ENCODE results near the gene MAP7. TPM values are rescaled to one million over a fixed set of nuclear protein-coding genes. Genes with fewer than 3 reads are reported as not detected.

The MAP7 gene
- total and polyA plus RNA-seq, 5 experiments from 2014 or later = 0.15 to 0.16 TPM; not detected in 3

DNA sequence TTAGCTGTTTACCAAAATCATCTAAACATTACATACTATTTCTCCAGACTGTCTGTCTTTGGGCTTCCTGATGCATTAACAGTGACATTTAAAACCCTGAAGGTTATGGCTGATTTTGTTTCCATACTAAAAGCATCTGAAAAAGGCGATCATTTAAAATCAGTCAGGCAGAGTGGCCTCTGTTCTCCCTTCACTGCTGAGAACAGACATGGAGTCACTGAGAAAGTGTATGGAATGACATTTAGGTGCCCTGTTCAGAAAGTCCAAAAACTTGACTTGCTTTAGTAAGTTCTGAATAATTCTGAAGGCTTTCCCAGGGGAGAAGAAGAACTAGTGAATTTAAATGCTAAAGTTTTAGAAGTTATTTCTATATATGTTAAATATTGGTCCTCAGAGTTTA, 83.0 kb downstream of the MAP7 start:
- peaks cover 0 to 13% (median 0%) of the 10 kb centered on the region in 5 donors for H3K27me3 Mint-ChIP-seq
- ATAC-seq = no peak
- H3K4me3 Mint-ChIP-seq = no peak overlapping the region
- POLR2A ChIA-PET = no interaction called here
- H3K4me1 Mint-ChIP-seq = peaks cover 0 to 11% (median 8%) of the 10 kb centered on the region in 4 donors
- no peak for DNase-seq
- H3K27ac Mint-ChIP-seq = no peak overlapping the region
- H3K9me3 Mint-ChIP-seq = no peaks in the 10 kb centered on the region
- H3K36me3 Mint-ChIP-seq = no peaks in the 10 kb centered on the region

DNA sequence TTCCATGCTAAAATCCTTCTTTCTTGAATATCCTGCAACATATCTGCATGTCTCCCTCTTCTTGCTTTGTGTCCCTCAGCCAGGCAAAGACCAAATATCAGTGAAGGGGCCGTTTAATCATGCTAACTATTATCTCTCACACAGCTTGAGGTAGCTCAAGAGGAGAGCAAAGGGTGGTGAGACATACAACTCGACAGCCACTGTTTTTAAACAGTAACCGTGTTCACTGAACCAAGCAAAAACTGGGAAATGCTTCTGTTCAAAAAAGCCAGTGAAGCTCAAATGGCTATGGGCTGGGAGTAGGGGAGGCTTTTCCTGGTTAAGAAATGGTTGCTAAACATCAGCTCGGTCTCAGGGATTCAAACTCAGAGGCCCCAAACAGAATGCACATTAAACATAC, 83.4 kb downstream of the MAP7 start:
- DNase-seq (no peak), ATAC-seq (no peak)
- H3K27me3 Mint-ChIP-seq = peaks cover 0 to 13% (median 0%) of the 10 kb centered on the region in 5 donors
- no peak overlapping the region for H3K4me3 Mint-ChIP-seq
- POLR2A ChIA-PET = no interaction called here
- no peaks in the 10 kb centered on the region for H3K9me3 Mint-ChIP-seq
- no peaks in the 10 kb centered on the region for H3K36me3 Mint-ChIP-seq
- H3K4me1 Mint-ChIP-seq = peaks cover 0 to 11% (median 8%) of the 10 kb centered on the region in 4 donors
- no peak overlapping the region for H3K27ac Mint-ChIP-seq

DNA sequence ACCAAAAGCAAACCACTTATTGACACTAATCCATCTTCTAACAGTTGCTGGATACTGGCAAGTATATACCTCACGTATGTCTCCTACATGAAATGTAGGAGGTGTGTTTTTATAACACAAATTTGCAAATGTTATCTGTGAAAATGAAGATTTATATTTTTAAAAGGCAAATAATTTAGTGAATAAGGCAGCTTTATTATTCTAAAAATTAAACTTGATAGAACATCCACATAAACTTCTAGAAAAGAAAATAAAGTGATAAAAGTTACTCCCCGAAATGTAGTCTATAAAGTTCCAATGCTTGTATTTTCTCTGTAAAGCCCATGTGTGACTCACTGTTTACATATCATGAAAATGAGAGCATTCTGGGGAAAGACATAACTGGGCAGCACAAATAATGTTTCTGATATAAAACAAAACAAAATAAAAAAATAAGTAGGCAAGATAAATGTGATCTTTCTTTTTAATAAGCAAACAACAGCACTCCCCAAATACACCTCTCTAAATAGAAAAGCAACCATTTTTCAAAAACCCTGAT, 84.4 kb downstream of the MAP7 start:
- no peak for ATAC-seq
- H3K36me3 Mint-ChIP-seq = no peaks in the 10 kb centered on the region
- DNase-seq = no peak
- peaks cover 0 to 11% (median 8%) of the 10 kb centered on the region in 4 donors for H3K4me1 Mint-ChIP-seq
- H3K27me3 Mint-ChIP-seq = peaks cover 0 to 13% (median 0%) of the 10 kb centered on the region in 5 donors
- POLR2A ChIA-PET = no interaction called here
- H3K9me3 Mint-ChIP-seq = no peaks in the 10 kb centered on the region
- H3K4me3 Mint-ChIP-seq = no peak overlapping the region
- H3K27ac Mint-ChIP-seq = no peak overlapping the region

DNA sequence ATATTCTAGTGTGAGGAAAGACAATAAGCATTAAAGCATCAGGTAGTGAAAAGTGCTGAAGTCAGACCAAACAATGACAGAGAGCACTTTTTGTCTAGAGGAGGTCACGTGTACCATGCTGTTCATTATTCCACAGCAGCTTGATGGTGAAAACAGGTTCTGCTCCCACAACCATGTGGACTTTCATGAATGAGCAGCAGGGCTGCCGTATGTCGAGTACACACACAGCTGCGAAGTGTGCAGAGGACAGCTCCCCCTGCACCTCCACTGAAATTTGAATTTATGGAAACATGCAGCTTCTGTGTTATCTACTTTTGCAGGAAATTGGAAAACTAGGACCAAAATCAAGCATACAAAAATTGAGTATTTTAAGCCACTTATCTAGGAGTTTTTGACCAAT, 85.3 kb downstream of the MAP7 start:
- no peak overlapping the region for H3K27ac Mint-ChIP-seq
- no peaks in the 10 kb centered on the region for H3K36me3 Mint-ChIP-seq
- H3K4me1 Mint-ChIP-seq = peaks cover 0 to 11% (median 8%) of the 10 kb centered on the region in 4 donors
- DNase-seq (no peak), ATAC-seq (no peak)
- no peak overlapping the region for H3K4me3 Mint-ChIP-seq
- H3K27me3 Mint-ChIP-seq = peaks cover 0 to 11% (median 0%) of the 10 kb centered on the region in 5 donors
- H3K9me3 Mint-ChIP-seq = no peaks in the 10 kb centered on the region
- POLR2A ChIA-PET = no interaction called here

DNA sequence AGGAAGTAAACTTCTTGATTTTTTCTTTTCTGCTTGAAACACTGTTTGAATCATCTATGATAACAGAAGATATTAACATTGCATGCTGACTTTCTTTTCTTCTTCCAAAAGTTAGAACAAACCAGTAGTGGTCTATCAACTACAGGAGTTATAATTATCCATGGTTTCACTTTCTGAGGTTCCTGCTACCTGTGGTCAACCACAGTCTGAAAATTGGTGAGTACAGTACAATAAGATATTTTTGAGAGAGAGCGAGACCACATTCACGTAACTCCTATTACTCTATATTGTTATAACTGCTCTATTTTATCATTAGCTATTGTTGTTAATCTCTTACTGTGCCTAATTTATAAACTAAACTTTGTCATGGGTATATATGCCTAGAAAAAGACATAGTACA, 86.1 kb downstream of the MAP7 start:
- Mint-ChIP-seq H3K4me1 (peaks cover 0 to 11% (median 7%) of the 10 kb centered on the region in 4 donors), H3K9me3 (no peaks in the 10 kb centered on the region), H3K27me3 (peaks cover 0 to 11% (median 0%) of the 10 kb centered on the region in 5 donors), H3K4me3 (no peak overlapping the region), H3K36me3 (no peaks in the 10 kb centered on the region), H3K27ac (no peak overlapping the region)
- DNase-seq (no peak), ATAC-seq (no peak)
- POLR2A ChIA-PET = no interaction called here

DNA sequence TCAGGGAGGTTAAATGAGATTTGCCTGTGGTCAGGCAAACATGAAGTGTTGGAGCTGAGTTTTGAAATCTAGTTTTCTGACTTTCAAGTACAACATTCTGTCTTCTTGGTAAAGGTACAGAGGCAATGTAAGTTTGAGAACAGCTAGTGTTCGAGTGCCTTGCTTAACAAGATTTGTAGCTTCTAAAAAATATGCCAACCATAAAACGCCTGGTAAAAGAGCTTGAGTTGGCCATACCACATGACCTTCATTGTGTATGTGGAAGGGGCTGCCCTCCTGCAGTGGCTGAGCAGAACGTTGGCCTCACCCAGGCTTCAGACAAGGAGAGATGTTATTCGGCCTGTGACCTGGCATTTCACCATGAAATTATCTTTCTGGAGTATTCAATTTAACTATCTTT, 86.5 kb downstream of the MAP7 start:
- H3K4me1 Mint-ChIP-seq = peaks cover 0 to 11% (median 7%) of the 10 kb centered on the region in 4 donors

DNA sequence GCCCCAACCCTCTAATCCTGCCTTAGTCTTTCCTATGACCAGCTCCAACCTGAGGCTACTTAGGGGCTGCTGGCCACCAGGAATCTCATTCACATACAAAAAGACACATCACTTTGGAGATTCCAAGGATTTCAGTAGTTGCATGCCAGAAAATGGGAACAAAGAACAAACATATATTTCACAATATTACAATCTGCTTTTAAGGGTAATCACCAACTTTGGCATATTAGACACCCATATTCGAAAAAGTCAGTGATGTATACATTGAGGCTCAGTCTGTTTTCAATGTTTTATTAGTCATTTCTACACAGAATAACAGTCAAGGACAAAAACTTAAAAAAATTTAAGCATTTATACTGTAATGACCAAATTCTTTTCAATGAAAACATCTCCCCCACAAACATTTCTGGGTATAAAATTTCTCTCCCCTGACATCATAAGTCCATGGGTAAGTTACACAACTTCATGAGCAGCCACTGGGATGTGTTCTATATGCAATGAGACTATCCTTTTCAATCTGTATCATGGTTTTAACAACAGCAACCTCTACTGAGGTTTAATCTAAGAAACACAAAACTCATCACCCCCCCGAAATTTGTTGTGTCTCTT, 103.5 kb downstream of the MAP7 start:
- no peak for ATAC-seq
- POLR2A ChIA-PET = no interaction called here
- Mint-ChIP-seq H3K27me3 (peaks cover 0 to 10% (median 0%) of the 10 kb centered on the region in 5 donors), H3K4me3 (no peak overlapping the region), H3K9me3 (peaks cover 0 to 8% (median 2%) of the 10 kb centered on the region in 9 donors), H3K36me3 (peaks cover 0 to 7% (median 0%) of the 10 kb centered on the region in 3 donors), H3K4me1 (no peaks in the 10 kb centered on the region), H3K27ac (no peak overlapping the region)
- DNase-seq = no peak

More for the DNA sequence above, 86.5 kb downstream of the MAP7 start:
- H3K4me3 Mint-ChIP-seq = no peak overlapping the region
- POLR2A ChIA-PET = no interaction called here
- no peak for ATAC-seq
- no peak overlapping the region for H3K27ac Mint-ChIP-seq
- no peak for DNase-seq
- H3K9me3 Mint-ChIP-seq = peaks cover 0 to under 1% (median 0%) of the 10 kb centered on the region in 9 donors
- no peaks in the 10 kb centered on the region for H3K36me3 Mint-ChIP-seq
- peaks cover 0 to 12% (median 0%) of the 10 kb centered on the region in 5 donors for H3K27me3 Mint-ChIP-seq

DNA sequence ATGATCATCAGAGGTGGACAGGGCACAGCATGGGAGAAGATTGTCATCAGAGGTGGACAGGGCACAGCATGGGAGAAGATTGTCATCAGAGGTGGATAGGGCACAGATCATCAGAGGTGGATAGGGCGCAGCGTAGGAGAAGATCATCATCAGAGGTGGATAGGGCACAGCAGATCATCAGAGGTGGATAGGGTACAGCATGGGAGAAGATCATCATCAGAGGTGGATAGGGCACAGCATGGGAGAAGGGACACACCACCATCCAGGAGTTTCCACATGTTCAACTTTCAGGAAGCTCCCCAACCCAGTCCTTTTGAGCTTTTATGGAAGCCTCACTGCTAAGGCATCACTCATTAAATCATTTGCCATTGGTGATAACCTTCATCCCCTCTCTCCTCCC, 104.1 kb downstream of the MAP7 start:
- Mint-ChIP-seq H3K36me3 (peaks cover 0 to 3% (median 0%) of the 10 kb centered on the region in 3 donors), H3K27me3 (peaks cover 0 to 10% (median 0%) of the 10 kb centered on the region in 5 donors), H3K27ac (no peak overlapping the region), H3K4me3 (no peak overlapping the region), H3K4me1 (no peaks in the 10 kb centered on the region), H3K9me3 (peaks cover 0 to 3% (median 0%) of the 10 kb centered on the region in 9 donors)
- POLR2A ChIA-PET = no interaction called here
- no peak for DNase-seq
- ATAC-seq = no peak

DNA sequence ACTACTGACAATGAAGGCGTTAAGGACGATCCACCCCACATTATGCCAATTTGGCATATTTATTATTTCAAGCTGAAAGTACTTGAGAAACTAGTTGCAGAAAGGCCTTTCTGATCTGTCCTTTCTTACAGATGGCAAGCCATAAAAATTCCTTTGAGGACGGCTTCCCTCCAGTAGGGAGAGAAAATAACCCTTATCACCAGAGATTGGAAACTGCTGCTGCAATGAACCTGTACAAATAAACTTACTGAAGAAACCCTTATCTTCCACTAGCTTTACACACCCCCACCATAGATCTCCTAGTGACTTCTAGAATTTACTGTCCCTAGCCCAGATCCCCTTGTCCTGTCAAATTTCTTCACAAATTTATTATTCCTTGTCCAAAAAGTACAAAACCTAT, 105.2 kb downstream of the MAP7 start:
- H3K4me3 Mint-ChIP-seq = no peak overlapping the region
- ATAC-seq (no peak), DNase-seq (no peak)
- H3K27me3 Mint-ChIP-seq = peaks cover 0 to 10% (median 0%) of the 10 kb centered on the region in 5 donors
- H3K9me3 Mint-ChIP-seq = peaks cover 0 to 3% (median 0%) of the 10 kb centered on the region in 9 donors
- no peaks in the 10 kb centered on the region for H3K36me3 Mint-ChIP-seq
- no peak overlapping the region for H3K27ac Mint-ChIP-seq
- H3K4me1 Mint-ChIP-seq = no peaks in the 10 kb centered on the region
- POLR2A ChIA-PET = no interaction called here

DNA sequence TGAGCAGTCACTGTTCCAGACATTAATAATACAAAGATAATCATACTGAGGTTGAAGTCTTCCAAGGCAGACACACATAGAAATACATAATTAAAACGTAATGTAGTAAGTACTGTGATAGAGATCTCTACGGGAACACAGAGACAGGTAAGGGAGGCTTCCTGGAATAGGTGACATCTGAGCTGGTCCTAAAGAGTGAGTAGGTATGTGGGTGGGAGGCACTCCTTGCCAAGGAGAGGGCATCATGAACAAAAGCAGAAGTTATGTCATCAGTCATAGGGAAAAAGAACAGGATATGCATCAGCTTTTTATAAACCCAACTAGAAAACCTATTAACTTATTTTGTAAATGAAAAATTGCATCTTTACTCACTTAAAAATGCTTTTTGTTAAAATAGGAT, 110.0 kb downstream of the MAP7 start:
- H3K36me3 Mint-ChIP-seq = no peaks in the 10 kb centered on the region
- ATAC-seq (no peak), DNase-seq (no peak)
- peaks cover 0 to under 1% (median 0%) of the 10 kb centered on the region in 5 donors for H3K27me3 Mint-ChIP-seq
- no peak overlapping the region for H3K27ac Mint-ChIP-seq
- POLR2A ChIA-PET = no interaction called here
- no peaks in the 10 kb centered on the region for H3K9me3 Mint-ChIP-seq
- H3K4me1 Mint-ChIP-seq = no peaks in the 10 kb centered on the region
- no peak overlapping the region for H3K4me3 Mint-ChIP-seq

DNA sequence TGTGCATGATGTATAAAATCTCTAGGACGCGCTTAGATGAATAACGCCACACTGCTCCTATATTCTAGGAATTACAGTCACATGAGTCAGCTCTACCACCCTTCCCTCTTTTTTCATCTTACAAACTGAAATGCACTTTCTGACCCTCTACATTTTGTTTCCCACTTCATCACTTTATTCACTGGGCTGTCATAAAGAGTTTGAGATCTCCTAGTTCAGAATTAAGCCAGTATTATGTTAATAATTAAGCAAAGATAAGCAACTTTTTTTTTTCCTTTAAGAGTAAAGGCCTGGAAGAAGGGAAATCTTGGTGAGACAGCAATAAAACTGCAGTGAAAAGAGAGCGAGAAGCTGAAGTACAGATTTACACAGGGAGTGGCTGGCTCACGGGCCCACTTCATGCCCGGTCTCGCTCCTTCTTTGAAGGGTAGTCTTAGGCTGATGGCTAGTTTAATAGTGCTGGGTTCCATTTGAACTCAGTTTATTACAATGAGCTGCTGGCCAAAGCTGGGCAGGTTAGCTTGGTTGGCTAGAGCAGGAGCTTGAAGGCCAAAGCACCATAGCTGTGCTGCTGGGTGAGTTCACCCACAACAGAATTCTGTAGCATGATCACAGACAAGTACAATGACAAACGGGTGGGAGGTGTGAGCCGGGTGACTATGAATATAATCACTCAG, 110.6 kb downstream of the MAP7 start:
- no peaks in the 10 kb centered on the region for H3K9me3 Mint-ChIP-seq
- no peaks in the 10 kb centered on the region for H3K4me1 Mint-ChIP-seq
- H3K27ac Mint-ChIP-seq = no peak overlapping the region
- H3K36me3 Mint-ChIP-seq = no peaks in the 10 kb centered on the region
- POLR2A ChIA-PET = no interaction called here
- H3K4me3 Mint-ChIP-seq = no peak overlapping the region
- DNase-seq = no peak
- H3K27me3 Mint-ChIP-seq = no peaks in the 10 kb centered on the region
- ATAC-seq = no peak

DNA sequence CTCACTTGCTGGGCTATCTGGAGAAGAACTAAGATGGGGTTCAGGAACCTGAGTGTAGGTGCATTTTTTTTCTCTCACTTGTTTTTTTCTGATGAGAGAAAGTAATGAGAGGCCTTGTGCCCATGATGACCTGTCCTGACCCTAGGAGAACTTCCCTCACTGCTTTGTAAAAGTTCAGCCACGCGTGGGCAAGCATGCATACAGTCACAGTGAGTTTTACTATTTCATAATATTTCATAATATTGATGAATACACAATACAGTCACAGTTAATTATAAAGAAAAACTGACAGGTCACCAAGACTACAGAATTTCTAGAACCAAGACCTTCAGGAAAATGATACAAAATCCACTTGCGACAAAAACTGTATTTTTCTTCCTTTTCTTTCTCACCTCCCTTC, 111.8 kb downstream of the MAP7 start:
- no peaks in the 10 kb centered on the region for H3K4me1 Mint-ChIP-seq
- H3K27me3 Mint-ChIP-seq = no peaks in the 10 kb centered on the region
- no peak overlapping the region for H3K4me3 Mint-ChIP-seq
- DNase-seq (no peak), ATAC-seq (no peak)
- POLR2A ChIA-PET = no interaction called here
- H3K36me3 Mint-ChIP-seq = no peaks in the 10 kb centered on the region
- H3K9me3 Mint-ChIP-seq = no peaks in the 10 kb centered on the region
- H3K27ac Mint-ChIP-seq = no peak overlapping the region

DNA sequence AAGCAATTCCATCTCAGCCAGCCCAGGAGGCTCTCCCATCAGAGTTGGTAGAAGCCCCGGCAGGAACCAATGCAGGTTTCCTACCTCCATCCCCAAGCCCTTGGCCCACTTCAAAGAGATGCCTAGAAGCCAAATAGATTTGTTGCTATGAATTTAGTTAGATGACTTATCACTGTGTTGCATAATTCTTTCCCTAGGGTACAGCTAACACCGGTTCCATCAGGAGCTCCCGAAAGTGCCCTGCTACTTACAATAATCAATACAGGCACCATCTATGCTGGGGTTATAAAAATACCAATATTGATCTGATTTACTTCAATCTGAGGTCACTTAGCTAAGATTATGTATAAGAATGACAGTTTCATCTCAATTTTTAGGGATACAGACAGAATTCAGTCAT, 113.0 kb downstream of the MAP7 start:
- POLR2A ChIA-PET = no interaction called here
- Mint-ChIP-seq H3K4me3 (no peak overlapping the region), H3K27me3 (no peaks in the 10 kb centered on the region), H3K27ac (no peak overlapping the region), H3K4me1 (no peaks in the 10 kb centered on the region), H3K36me3 (no peaks in the 10 kb centered on the region), H3K9me3 (no peaks in the 10 kb centered on the region)
- no peak for ATAC-seq
- DNase-seq = no peak
